ENCODE results near the gene RELCH.

RELCH gene

DNA sequence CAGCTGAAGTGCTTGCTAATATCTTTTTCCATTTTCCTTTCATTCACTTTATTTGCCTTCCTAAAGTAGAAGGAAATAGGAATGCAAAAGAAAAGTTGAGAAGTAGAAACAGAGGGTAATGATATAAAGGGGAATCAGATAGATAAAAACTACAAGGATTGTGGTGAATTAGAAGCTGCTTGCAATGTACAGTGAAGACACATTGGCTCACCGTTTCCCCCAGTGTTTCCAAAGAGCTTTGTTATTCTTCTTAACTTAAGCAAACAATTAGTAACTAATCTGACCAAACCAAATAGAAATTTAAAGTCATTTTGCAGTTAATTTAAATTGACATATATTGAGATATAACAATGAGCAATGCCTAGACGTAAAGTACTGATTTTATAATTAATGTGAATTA is 63.4 kb downstream of the RELCH start:
- no peak for DNase-seq

DNA sequence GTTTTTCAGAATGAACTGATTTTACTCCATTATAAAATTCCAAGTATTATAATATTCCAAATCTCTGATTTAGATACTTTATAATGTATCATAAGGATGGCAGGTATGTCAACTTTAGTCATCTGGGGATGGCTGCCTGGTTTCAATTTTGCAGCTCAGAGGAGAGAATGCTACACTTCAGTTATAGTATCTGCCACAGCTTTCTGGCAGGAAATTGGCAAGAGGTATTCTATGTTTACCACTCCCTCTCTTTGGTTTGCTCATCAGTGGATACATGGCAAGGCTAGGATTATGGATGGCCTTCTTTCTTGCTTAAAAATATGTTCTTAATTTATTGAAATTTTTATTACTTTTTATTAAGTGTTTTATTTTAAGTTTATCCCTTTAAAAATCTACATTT is 71.0 kb downstream of the RELCH start:
- no peak for DNase-seq

- no peak for DNase-seq
These were observed 71.6 kb downstream of the RELCH start for GRCh38 chr18:62258616-62259015.

DNA sequence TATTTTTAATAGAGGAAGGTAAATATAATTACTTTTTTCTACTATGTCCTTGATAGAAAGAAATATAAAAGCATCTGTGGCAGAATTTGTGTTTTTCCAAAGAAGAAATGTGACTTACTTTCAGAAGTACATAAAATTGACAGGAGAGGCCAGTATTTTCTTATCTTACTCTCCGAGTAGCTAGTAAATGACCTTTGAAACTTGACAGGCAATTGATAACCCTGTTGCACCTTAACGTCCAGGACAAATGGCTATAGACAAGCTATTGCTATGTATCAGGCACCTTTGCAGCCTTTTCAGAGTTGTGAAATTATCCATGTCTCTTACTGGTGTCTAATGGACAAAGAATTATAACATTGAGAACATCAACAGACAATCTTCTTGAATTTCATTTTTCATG is 75.0 kb downstream of the RELCH start:
- DNase-seq: no peak

- DNase-seq: no peak
These were observed 77.9 kb downstream of the RELCH start for GRCh38 chr18:62264984-62265383.

GRCh38 chr18:62277045-62277444 is 90.0 kb downstream of the RELCH start:
- DNase-seq: no peak

GRCh38 chr18:62279561-62279960 is 92.5 kb downstream of the RELCH start:
- DNase-seq: no peak

- no peak for DNase-seq
These were observed 93.0 kb downstream of the RELCH start for GRCh38 chr18:62280058-62280457.

GRCh38 chr18:62280786-62281185 is 93.7 kb downstream of the RELCH start:
- DNase-seq: no peak

GRCh38 chr18:62281684-62282083 is 94.6 kb downstream of the RELCH start:
- no peak for DNase-seq

- no peak for DNase-seq
These were observed 95.2 kb downstream of the RELCH start for GRCh38 chr18:62282188-62282629.

DNA sequence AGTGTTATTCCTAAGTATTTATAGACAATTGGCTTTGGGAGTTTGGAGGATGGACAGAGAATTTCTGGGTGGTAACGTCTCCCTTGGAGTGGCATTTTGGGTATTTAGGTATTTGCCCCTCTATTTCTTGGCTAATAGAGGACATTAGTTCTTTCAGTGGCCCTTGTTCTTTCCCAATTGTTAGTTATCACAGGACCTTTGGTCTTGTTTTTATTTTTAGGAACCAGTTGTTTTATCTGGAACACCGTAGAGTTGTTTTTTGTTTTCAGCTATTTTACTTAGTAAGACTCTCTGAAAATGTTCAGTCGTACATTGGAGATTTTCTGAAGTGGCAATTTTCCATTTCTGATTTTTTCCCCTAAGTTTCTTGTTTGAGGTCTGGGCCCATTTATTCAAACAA is 97.6 kb downstream of the RELCH start:
- DNase-seq: no peak

GRCh38 chr18:62285281-62285680 is 98.2 kb downstream of the RELCH start:
- DNase-seq: no peak

GRCh38 chr18:62287781-62288664 is 101.0 kb downstream of the RELCH start:
- DNase-seq: no peak

- DNase-seq: peak in 1 of 2 donors; percentile 14
These were observed 101.6 kb downstream of the RELCH start for GRCh38 chr18:62288665-62289008.

DNA sequence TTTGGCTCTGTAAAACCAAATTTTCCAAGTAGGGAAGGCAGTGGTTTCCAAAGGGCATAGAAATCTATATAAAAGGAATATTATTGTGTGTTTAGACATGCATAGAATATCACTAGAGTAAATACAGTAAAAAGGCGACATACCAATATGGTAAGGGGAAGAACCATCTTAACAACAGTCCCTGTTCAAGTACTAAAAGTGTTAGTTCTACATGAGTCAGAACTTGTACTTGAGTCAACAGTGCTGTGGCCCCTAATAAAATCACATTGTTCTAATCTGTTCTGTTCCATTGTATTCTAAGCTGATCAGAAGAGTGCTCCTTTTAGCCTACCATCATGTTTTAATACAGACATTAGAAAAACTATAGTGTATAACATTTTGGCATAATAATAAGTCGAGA is 102.0 kb downstream of the RELCH start:
- DNase-seq: no peak

- DNase-seq: no peak
These were observed 107.0 kb downstream of the RELCH start for GRCh38 chr18:62294073-62294472.

- no peak for DNase-seq
These were observed 113.4 kb downstream of the RELCH start for GRCh38 chr18:62300359-62300963.

DNA sequence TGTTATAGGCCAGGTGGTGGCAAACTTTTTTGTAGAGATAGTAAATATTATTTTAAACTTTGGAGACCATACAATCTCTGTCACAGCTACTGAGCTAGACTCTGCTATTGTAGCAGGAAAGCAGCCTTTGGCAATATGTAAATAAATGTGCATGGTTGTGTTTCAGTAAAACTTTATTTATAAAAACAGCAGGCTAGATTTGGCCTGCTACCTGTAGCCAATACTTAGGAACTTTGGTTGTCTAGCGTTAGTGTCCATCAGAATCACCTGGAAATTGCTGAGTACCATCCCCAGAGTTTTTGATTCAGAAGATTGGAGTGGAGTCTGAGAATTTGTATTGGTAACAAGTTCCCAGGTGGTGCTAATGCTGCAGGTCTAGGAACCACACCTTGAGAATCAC is 114.3 kb downstream of the RELCH start:
- no peak for DNase-seq

GRCh38 chr18:62312851-62313250 is 125.8 kb downstream of the RELCH start:
- DNase-seq: no peak

- no peak for DNase-seq
These were observed 131.4 kb downstream of the RELCH start for GRCh38 chr18:62318228-62319180.

- no peak for DNase-seq
These were observed 134.1 kb downstream of the RELCH start for GRCh38 chr18:62321201-62321600.

- no peak for DNase-seq
These were observed 136.6 kb downstream of the RELCH start for GRCh38 chr18:62323483-62324180.
